ENCODE results near the gene LIPC.
"Not testable (repeated sequence)": the region's sequence is repeated elsewhere in the genome, so short reads cannot be mapped to it uniquely, and the experiment has no call there.

The LIPC gene

GRCh38 chr15:58585693-58586443 lies 154.1 kb downstream of the LIPC start:
- DNase-seq (ENCODE audit: low read depth): no peak

- DNase-seq (ENCODE audit: low read depth): no peak
Measured at GRCh38 chr15:58587486-58587885, 155.7 kb downstream of the LIPC start.

- DNase-seq (ENCODE audit: low read depth): no peak
Measured at GRCh38 chr15:58588096-58588495, 156.3 kb downstream of the LIPC start.

- no peak for DNase-seq (ENCODE audit: low read depth)
Measured at GRCh38 chr15:58589047-58589446, 157.3 kb downstream of the LIPC start.

GRCh38 chr15:58590236-58590635 lies 158.4 kb downstream of the LIPC start:
- DNase-seq (ENCODE audit: low read depth): no peak

GRCh38 chr15:58590926-58591325 lies 159.1 kb downstream of the LIPC start:
- no peak for DNase-seq (ENCODE audit: low read depth)

GRCh38 chr15:58593870-58594269 lies 162.1 kb downstream of the LIPC start:
- DNase-seq (ENCODE audit: low read depth): no peak

- DNase-seq (ENCODE audit: low read depth): no peak
Measured at GRCh38 chr15:58594898-58595297, 163.1 kb downstream of the LIPC start.

GRCh38 chr15:58595516-58596263 lies 163.9 kb downstream of the LIPC start:
- DNase-seq (ENCODE audit: low read depth): no peak

- no peak for DNase-seq (ENCODE audit: low read depth)
Measured at GRCh38 chr15:58597943-58598828, 166.4 kb downstream of the LIPC start.

GRCh38 chr15:58598829-58599210 lies 167.0 kb downstream of the LIPC start:
- DNase-seq (ENCODE audit: low read depth): no peak

GRCh38 chr15:58602823-58603222 lies 171.0 kb downstream of the LIPC start:
- no peak for DNase-seq (ENCODE audit: low read depth)

- DNase-seq (ENCODE audit: low read depth): not testable (repeated sequence)
Measured at GRCh38 chr15:58603927-58604326, 172.1 kb downstream of the LIPC start.

GRCh38 chr15:58604455-58604923 lies 172.7 kb downstream of the LIPC start:
- no peak for DNase-seq (ENCODE audit: low read depth)

GRCh38 chr15:58605931-58606530 lies 174.2 kb downstream of the LIPC start:
- no peak for DNase-seq (ENCODE audit: low read depth)

GRCh38 chr15:58606577-58607080 lies 174.8 kb downstream of the LIPC start:
- no peak for DNase-seq (ENCODE audit: low read depth)

GRCh38 chr15:58608129-58608590 lies 176.4 kb downstream of the LIPC start:
- no peak for DNase-seq (ENCODE audit: low read depth)

GRCh38 chr15:58608711-58609110 lies 176.9 kb downstream of the LIPC start:
- DNase-seq (ENCODE audit: low read depth): no peak

GRCh38 chr15:58611731-58612676 lies 180.2 kb downstream of the LIPC start:
- DNase-seq (ENCODE audit: low read depth): no peak

GRCh38 chr15:58616171-58616570 lies 184.4 kb downstream of the LIPC start:
- no peak for DNase-seq (ENCODE audit: low read depth)

All from stimulated activated CD8-positive, alpha-beta memory T cell treated with anti-CD3 and anti-CD28 coated beads, Interleukin-15, amount 100 ng/mL, for 1 hour (primary cell).